H1 (cell line): Measurements from ENCODE around the gene SYPL1. TPM values are rescaled to one million over a fixed set of nuclear protein-coding genes. Genes with fewer than 3 reads are reported as not detected.

ENCODE experiments used
- CTCF ChIA-PET: fragments of 300-600 bp; sonication (Branson Sonifier 250); formaldehyde crosslinking; loops from one replicate; lab custom pipeline; 2021; ENCODE audit not compliant: partially characterized antibody; lab: Charles Lee
- POLR2A ChIA-PET: fragments of 300-600 bp; sonication (Branson Sonifier 250); formaldehyde crosslinking; loops from one replicate; lab custom pipeline; 2021; ENCODE audit warnings: inconsistent platforms; ENCODE audit not compliant: partially characterized antibody; lab: Charles Lee
- DNase-seq, 2 experiments: peaks; one replicate each; pipeline versions ENCODE4 v3.0.0 to v3.0.0-alpha.2; 2010 to 2022; ENCODE audit warnings: low spot score in 2 of 2, low read depth in 1 of 2, mixed read lengths in 1 of 2
- FAIRE-seq: peaks from 2 replicates; lab custom pipeline; 2011; peaks lifted over from hg19 to GRCh38; lab: Jason Lieb, UNC
- H2AFZ ChIP-seq: 2 replicates; pipeline ENCODE4 v1.8.1; 2012; ENCODE audit warnings: low read length, inconsistent platforms
- H2AK5ac ChIP-seq: 2 replicates; pipeline ENCODE4 v1.6.1; 2013; ENCODE audit warnings: low read depth, low read length
- H2BK120ac ChIP-seq: replicated peaks from 2 replicates; pipeline ENCODE3; 2013; ENCODE audit warnings: low read depth, low read length, inconsistent platforms
- H2BK12ac ChIP-seq: 2 replicates; pipeline ENCODE4 v1.6.1; 2013; ENCODE audit warnings: low read depth, low read length
- H2BK15ac ChIP-seq: 2 replicates; pipeline ENCODE4 v1.6.1; 2013; ENCODE audit warnings: low read length
- H2BK20ac ChIP-seq: 2 replicates; pipeline ENCODE4 v1.6.1; 2013; ENCODE audit warnings: low read length
- H2BK5ac ChIP-seq: 2 replicates; pipeline ENCODE4 v1.6.1; 2013; ENCODE audit warnings: low read depth, low read length
- H3K14ac ChIP-seq: 2 replicates; pipeline ENCODE4 v1.6.1; 2013; ENCODE audit warnings: inconsistent platforms; ENCODE audit not compliant: insufficient read length
- H3K18ac ChIP-seq: 2 replicates; pipeline ENCODE4 v1.6.1; 2013; ENCODE audit warnings: low read length; ENCODE audit errors: extremely low read depth
- H3K23ac ChIP-seq: 2 replicates; pipeline ENCODE4 v1.6.1; 2013; ENCODE audit warnings: inconsistent platforms; ENCODE audit not compliant: insufficient read length
- H3K23me2 ChIP-seq: 2 replicates; pipeline ENCODE4 v1.6.1; 2013; ENCODE audit warnings: low read depth, low read length
- H3K27ac ChIP-seq: 2 replicates; pipeline ENCODE4 v1.6.1; 2011; ENCODE audit warnings: low read depth, low read length, inconsistent platforms
- H3K27me3 ChIP-seq, 4 experiments: replicated peaks in 1 of 4; 1 replicate in 1 of 4; 2 replicates in 3 of 4; pipeline versions ENCODE4 v1.6.1 to v1.8.1; 2011 to 2013; ENCODE audit warnings: low read length in 3 of 4, mild to moderate bottlenecking in 3 of 4, inconsistent platforms in 2 of 4, mixed read lengths in 2 of 4, moderate library complexity in 1 of 4; ENCODE audit not compliant: control insufficient read depth in 3 of 4, insufficient read depth in 3 of 4; ENCODE audit errors: extremely low read depth in 1 of 4
- H3K36me3 ChIP-seq, 4 experiments: 2 replicates each; pipeline versions ENCODE4 v1.6.1 to v1.8.1; 2011 to 2013; ENCODE audit warnings: mild to moderate bottlenecking in 4 of 4, low read length in 3 of 4, moderate library complexity in 2 of 4, control low read depth in 1 of 4, inconsistent platforms in 1 of 4; ENCODE audit not compliant: insufficient read depth in 4 of 4, control insufficient read depth in 2 of 4
- H3K4ac ChIP-seq: replicated peaks from 2 replicates; pipeline ENCODE3; 2013; ENCODE audit warnings: low read length, low read depth, mixed read lengths, inconsistent platforms; ENCODE audit not compliant: insufficient read length
- H3K4me1 ChIP-seq, 4 experiments: replicated peaks in 1 of 4; 1 replicate in 1 of 4; 2 replicates in 3 of 4; pipeline versions ENCODE4 v1.6.1 to v1.8.1; 2011 to 2013; ENCODE audit warnings: low read length in 3 of 4, inconsistent platforms in 2 of 4, mixed read lengths in 1 of 4; ENCODE audit not compliant: insufficient read depth in 4 of 4, control insufficient read depth in 3 of 4
- H3K4me2 ChIP-seq, 2 experiments: 2 replicates each; pipeline versions ENCODE4 v1.6.1 to v1.8.1; 2011 to 2013; ENCODE audit warnings: low read depth in 2 of 2, low read length in 2 of 2, control low read depth in 1 of 2, inconsistent platforms in 1 of 2, mild to moderate bottlenecking in 1 of 2; ENCODE audit not compliant: insufficient read depth in 1 of 2
- H3K4me3 ChIP-seq, 4 experiments: fragments of 200-600, 300-600 bp in 1 of 4; sonication (generic), shearing (Covaris generic), sonication (Bioruptor Twin) in 1 of 4; 2 replicates each; pipeline versions ENCODE4 v1.5.1 to v1.8.1; 2011 to 2016; ENCODE audit warnings: low read length in 4 of 4, low read depth in 3 of 4, control low read depth in 2 of 4, inconsistent platforms in 2 of 4, mild to moderate bottlenecking in 2 of 4, mixed read lengths in 1 of 4, moderate library complexity in 1 of 4; ENCODE audit not compliant: insufficient read depth in 2 of 4; ENCODE audit errors: extremely low read depth in 1 of 4
- H3K56ac ChIP-seq: replicated peaks from 2 replicates; pipeline ENCODE3; 2013; ENCODE audit warnings: low read depth, mild to moderate bottlenecking, mixed read lengths, low read length, inconsistent platforms; ENCODE audit not compliant: insufficient read length
- H3K79me1 ChIP-seq: 2 replicates; pipeline ENCODE4 v1.6.1; 2013; ENCODE audit warnings: low read depth, low read length, control low read depth
- H3K79me2 ChIP-seq, 2 experiments: 2 replicates each; pipeline versions ENCODE4 v1.6.1 to v1.8.1; 2012 to 2013; ENCODE audit warnings: low read length in 2 of 2, mild to moderate bottlenecking in 2 of 2, inconsistent platforms in 1 of 2; ENCODE audit not compliant: insufficient read depth in 2 of 2, control insufficient read depth in 1 of 2
- H3K9ac ChIP-seq, 4 experiments: replicated peaks in 1 of 4; 1 replicate in 1 of 4; 2 replicates in 3 of 4; pipeline versions ENCODE4 v1.6.1 to v1.8.1; 2011 to 2013; ENCODE audit warnings: low read depth in 3 of 4, low read length in 3 of 4, control low read depth in 2 of 4, mild to moderate bottlenecking in 2 of 4, moderate library complexity in 2 of 4, inconsistent platforms in 1 of 4; ENCODE audit errors: extremely low read depth in 1 of 4
- H3K9me3 ChIP-seq, 2 experiments: 2 replicates each; pipeline versions ENCODE4 v1.6.1 to v1.8.1; 2012 to 2013; ENCODE audit warnings: mild to moderate bottlenecking in 2 of 2, moderate library complexity in 2 of 2, control low read depth in 1 of 2, inconsistent platforms in 1 of 2, low read depth in 1 of 2, low read length in 1 of 2, mixed read lengths in 1 of 2; ENCODE audit not compliant: insufficient read depth in 2 of 2
- H4K20me1 ChIP-seq, 2 experiments: replicated peaks in 1 of 2; 2 replicates each; pipeline versions ENCODE3 to v1.8.1; 2011 to 2013; ENCODE audit warnings: inconsistent platforms in 2 of 2, low read length in 2 of 2, mild to moderate bottlenecking in 1 of 2; ENCODE audit not compliant: insufficient read depth in 2 of 2, control insufficient read depth in 1 of 2
- H4K5ac ChIP-seq: 2 replicates; pipeline ENCODE4 v1.6.1; 2013; ENCODE audit warnings: low read length, low read depth, mixed read lengths, inconsistent platforms; ENCODE audit not compliant: insufficient read length
- H4K8ac ChIP-seq: 2 replicates; pipeline ENCODE4 v1.8.0; 2013; ENCODE audit warnings: mild to moderate bottlenecking, moderate library complexity, low read length, inconsistent platforms; ENCODE audit not compliant: insufficient read depth; ENCODE audit errors: extremely low read depth
- H4K91ac ChIP-seq: replicated peaks from 2 replicates; pipeline ENCODE3; 2013; ENCODE audit warnings: low read length, mixed read lengths, inconsistent platforms; ENCODE audit not compliant: insufficient read length
- GABPA ChIP-seq: IDR thresholded peaks from 2 replicates; pipeline ENCODE4 v1.6.1; 2011; ENCODE audit warnings: mild to moderate bottlenecking, low read length, moderate library complexity, borderline replicate concordance; ENCODE audit not compliant: insufficient read depth
- WGBS, 2 experiments: shearing (Covaris generic) in 1 of 2; methylation state at CpG; one replicate each; pipeline versions ENCODE4 v1.1.6 to v1.1.7; 2013 to 2015; ENCODE audit warnings: low lambda C conversion rate in 2 of 2, mixed read lengths in 2 of 2, inconsistent platforms in 1 of 2, low coverage in 1 of 2, missing lambda C conversion rate in 1 of 2; ENCODE audit not compliant: insufficient replicate concordance in 2 of 2, insufficient coverage in 1 of 2, insufficient read length in 1 of 2; ENCODE audit errors: extremely low coverage in 1 of 2, missing lambda C conversion rate in 1 of 2; 5-methylcytosine and 5-hydroxymethylcytosine counted together
- polyA plus RNA-seq, 7 experiments: library from polyadenylated mRNA; depleted of rRNA in 3 of 7; stranded (reverse) in 5 of 7; unstranded in 2 of 7; fragments of >200 nt in 5 of 7; fragments of 200-250 nt in 2 of 7; gene quantifications; 1 replicate in 5 of 7; 2 replicates in 1 of 7; 4 replicates in 1 of 7; pipeline versions ENCODE4 v1.2.1 to v1.2.3, GENCODE V29; 2011 to 2013; ENCODE audit warnings: missing spikeins in 2 of 7, mixed read lengths in 2 of 7
- total RNA-seq: library from RNA; stranded (reverse); fragmentation: NEBNext Ultra II Directional; extraction: Animal tissue kit (Norgen Biotek cat#: 25700); gene quantifications from 2 replicates; pipeline ENCODE4 v1.2.1, GENCODE V29; 2021
- TF ChIP-seq, protein P1 (sequence below): IDR thresholded peaks from 2 replicates; pipeline ENCODE4 v1.6.1; 2012; ENCODE audit warnings: inconsistent platforms

Gene SYPL1
- total and polyA plus RNA-seq, 2 of the 8 experiments (the other 6 are each of a cell fraction or from before 2014, with no cell fraction given), result 44.9 to 57.7 TPM

GRCh38 chr7:106089647-106090046, 22.5 kb downstream of the SYPL1 start:
- Histone ChIP-seq H2BK20ac (no peak overlapping the region), H2AFZ (no peak overlapping the region), H2BK120ac (no peak overlapping the region), H2BK15ac (no peak overlapping the region), H2AK5ac (no peak overlapping the region), H2BK5ac (no peak overlapping the region), H4K5ac (no peak overlapping the region), H3K27ac (no peak overlapping the region), H3K56ac (no peak overlapping the region), H3K14ac (no peak overlapping the region), H3K9me3 (no peaks in the 10 kb centered on the region), H4K20me1 (no peaks in the 10 kb centered on the region), H3K4ac (no peak overlapping the region), H3K27me3 (no peaks in the 10 kb centered on the region), H3K79me1 (no peaks in the 10 kb centered on the region), H3K18ac (no peak overlapping the region), H3K23me2 (no peaks in the 10 kb centered on the region), H3K36me3 (peaks cover 0 to 20% (median 0%) of the 10 kb centered on the region in 4 experiments; a peak in 2 of 8 replicates), H3K79me2 (no peaks in the 10 kb centered on the region), H3K4me1 (no peaks in the 10 kb centered on the region), H3K4me2 (no peak overlapping the region), H3K23ac (no peak overlapping the region), H3K4me3 (no peak overlapping the region), H3K9ac (no peak overlapping the region), H2BK12ac (no peak overlapping the region), H4K8ac (no peak overlapping the region), H4K91ac (no peak overlapping the region)
- 93% methylated on average over 4 of the region's 4 CpGs; no CpG with 5 or more reads in 1 of the 2 experiments for WGBS, 2 experiments
- no peak for FAIRE-seq
- no peak for DNase-seq
- TF ChIP-seq, protein P1, sequence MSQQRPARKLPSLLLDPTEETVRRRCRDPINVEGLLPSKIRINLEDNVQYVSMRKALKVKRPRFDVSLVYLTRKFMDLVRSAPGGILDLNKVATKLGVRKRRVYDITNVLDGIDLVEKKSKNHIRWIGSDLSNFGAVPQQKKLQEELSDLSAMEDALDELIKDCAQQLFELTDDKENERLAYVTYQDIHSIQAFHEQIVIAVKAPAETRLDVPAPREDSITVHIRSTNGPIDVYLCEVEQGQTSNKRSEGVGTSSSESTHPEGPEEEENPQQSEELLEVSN, result no peak
- no peak for TF ChIP-seq GABPA
- ChIA-PET CTCF (interaction anchor here (0.7 to 1.1 kb wide), 2 partner anchors 31 to 57 kb away, joined by 3 to 4 read pairs; no protein-coding TSS in a partner anchor), POLR2A (no interaction called here)
